Activated T-helper 17 cell treated with anti-CD3 and anti-CD28 coated beads, Interleukin-2, amount 50 U/mL, for 72 hours (primary cell): Measurements from ENCODE around the gene TMEM106C. TPM values are rescaled to one million over a fixed set of nuclear protein-coding genes. Genes with fewer than 3 reads are reported as not detected.

ENCODE experiments used
- ATAC-seq: fragments of 150-1000 bp; cut with Tn5 transposase; replicated peaks from 2 replicates; pipeline ENCODE4 v1.10.0; 2021; ENCODE audit warnings: mild to moderate bottlenecking, moderate library complexity
- H3K27ac Mint-ChIP-seq: one replicate; pipeline ENCODE4 v1.8.0; 2022; ENCODE audit warnings: mixed read lengths
- H3K27me3 Mint-ChIP-seq: one replicate; pipeline ENCODE4 v1.8.0; 2022; ENCODE audit warnings: mixed read lengths
- H3K36me3 Mint-ChIP-seq: one replicate; pipeline ENCODE4 v1.8.0; 2022; ENCODE audit warnings: low read depth, mild to moderate bottlenecking, mixed read lengths
- H3K4me1 Mint-ChIP-seq: one replicate; pipeline ENCODE4 v1.8.0; 2022; ENCODE audit warnings: mixed read lengths
- H3K4me3 Mint-ChIP-seq: one replicate; pipeline ENCODE4 v1.8.0; 2022; ENCODE audit warnings: mild to moderate bottlenecking, mixed read lengths
- H3K9me3 Mint-ChIP-seq: one replicate; pipeline ENCODE4 v1.8.0; 2022; ENCODE audit warnings: mixed read lengths
- total RNA-seq, 2 donors: library from RNA; stranded (reverse); gene quantifications; one replicate each; pipeline ENCODE4 v1.2.3, GENCODE V29; 2022

The TMEM106C gene
- total RNA-seq, 2 donors from 2014 or later = 184 to 207 TPM

DNA sequence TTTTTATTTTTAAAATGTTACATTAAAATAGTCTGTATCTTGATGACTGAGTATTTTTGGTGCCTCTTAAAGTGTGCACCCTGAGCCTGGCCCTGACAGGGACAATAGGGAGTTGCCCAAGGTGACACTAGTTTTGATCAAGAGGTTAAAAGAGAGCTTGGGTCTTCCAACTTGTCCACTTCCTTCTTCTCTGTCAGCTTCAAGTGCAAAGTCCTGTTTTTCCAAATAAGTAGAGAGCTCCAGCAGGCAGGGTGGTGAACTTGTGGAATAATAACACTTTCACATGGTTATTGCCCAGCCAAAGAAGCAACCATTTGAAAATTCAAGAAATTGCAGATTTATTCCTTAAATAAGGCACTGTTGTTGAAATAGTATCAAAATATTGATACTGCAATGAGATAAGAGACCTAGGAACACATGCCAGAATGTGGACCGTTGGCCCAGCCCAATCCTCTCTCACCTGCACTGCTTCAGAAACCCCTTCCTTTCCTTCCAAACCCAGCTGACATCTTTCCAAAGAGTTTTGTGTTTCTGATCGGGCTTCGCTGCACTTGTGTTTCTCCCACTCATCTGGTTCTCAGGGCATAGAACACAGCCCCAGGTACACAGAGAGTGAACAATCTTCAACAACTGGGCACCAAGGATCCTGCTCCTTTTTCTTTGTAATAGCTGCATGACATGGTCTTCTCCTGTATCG lies 54.7 kb downstream of the TMEM106C start:
- Mint-ChIP-seq H3K4me3 (no peak overlapping the region), H3K36me3 (no peaks in the 10 kb centered on the region), H3K9me3 (no peaks in the 10 kb centered on the region), H3K27ac (no peak overlapping the region), H3K4me1 (no peaks in the 10 kb centered on the region), H3K27me3 (peaks cover 26% of the 10 kb centered on the region)
- ATAC-seq = no peak

Other genes with a start within 250 kb of the TMEM106C start
- gene ENDOU, start 238.1 kb upstream of the TMEM106C start, total RNA-seq = under 1 TPM in 1 of 2 donors, not detected in 1; 0.16 TPM
- gene RAPGEF3, start 204.7 kb upstream of the TMEM106C start, total RNA-seq = 1 to 10 TPM; 1.4 to 8.4 TPM
- 1 to 10 TPM; 6.7 to 8.2 TPM for gene SLC48A1, start 190.4 kb upstream of the TMEM106C start, total RNA-seq
- gene HDAC7, start 143.7 kb upstream of the TMEM106C start, total RNA-seq = 100 to 1,000 TPM; 163 to 471 TPM
- gene VDR, start 58.6 kb upstream of the TMEM106C start, total RNA-seq = 100 to 1,000 TPM in 1 of 2 donors, 10 to 100 TPM in 1; 70.9 to 182 TPM
- gene COL2A1, start 40.9 kb downstream of the TMEM106C start, total RNA-seq = not detected
- gene SENP1, start 142.5 kb downstream of the TMEM106C start, total RNA-seq = 10 to 100 TPM; 37.5 to 42.3 TPM
- 10 to 100 TPM; 57.3 to 83.3 TPM for gene PFKM, start 155.8 kb downstream of the TMEM106C start, total RNA-seq
- 10 to 100 TPM; 22.6 to 35.7 TPM for gene ASB8, start 193.9 kb downstream of the TMEM106C start, total RNA-seq
- under 1 TPM; 0.67 to 0.69 TPM for gene CCDC184, start 220.0 kb downstream of the TMEM106C start, total RNA-seq
- gene OR10AD1, start 239.7 kb downstream of the TMEM106C start, total RNA-seq = not detected